GM23248 (cell line): ENCODE data around the gene SNUPN.

Experiments used
- EZH2 ChIP-seq: fragments of 200-600 bp; sonication (generic); IDR thresholded peaks from 2 replicates; pipeline ENCODE4 v1.6.1; 2018; ENCODE audit warnings: antibody characterized with exemption, mild to moderate bottlenecking; ENCODE audit not compliant: insufficient read depth, poor library complexity, severe bottlenecking
- EZH2phosphoT487 ChIP-seq: fragments of 200-600 bp; sonication (generic); IDR thresholded peaks from 2 replicates; pipeline ENCODE4 v1.6.1; 2018; ENCODE audit warnings: antibody characterized with exemption, moderate library complexity, mild to moderate bottlenecking, low read depth; ENCODE audit not compliant: insufficient read depth

- no peak for TF ChIP-seq EZH2
- no peak for TF ChIP-seq EZH2phosphoT487
Observed at GRCh38 chr15:75594276-75594675, 31.2 kb downstream of the SNUPN start.
